ENCODE measurements around the gene PXT1.

- TF ChIP-seq CTCF (IDR thresholded peaks at IDR 0.05) (no peak), POLR2AphosphoS5 (IDR thresholded peaks at IDR 0.05) (no peak)
These were observed 69.2 kb downstream of the PXT1 start for GRCh38 chr6:36373368-36374019.

Data from breast epithelium (tissue), 3 donors.